Left ventricle myocardium inferior (tissue), 1 donor: Measurements from ENCODE around the gene PDZD4. TPM values are rescaled to one million over a fixed set of nuclear protein-coding genes. Genes with fewer than 3 reads are reported as not detected.
A peak's percentile ranks its signal among the peaks of the same experiment; 100 is the strongest.
"Not testable (repeated sequence)": the region's sequence is repeated elsewhere in the genome, so short reads cannot be mapped to it uniquely, and the experiment has no call there.

ENCODE experiments used
- DNase-seq: peaks from one replicate; pipeline ENCODE4 v3.0.0-alpha.2; 2020
- H3K27ac ChIP-seq: fragments of 200-600 bp; replicated peaks from 2 replicates; pipeline ENCODE4 v1.8.0; 2021
- H3K27me3 ChIP-seq: fragments of 200-600 bp; 2 replicates; pipeline ENCODE4 v1.8.0; 2021; ENCODE audit warnings: low read depth
- H3K36me3 ChIP-seq: fragments of 200-600 bp; 2 replicates; pipeline ENCODE4 v1.8.0; 2021
- H3K4me1 ChIP-seq: fragments of 200-600 bp; 2 replicates; pipeline ENCODE4 v1.8.0; 2021
- H3K4me3 ChIP-seq: fragments of 200-600 bp; 2 replicates; pipeline ENCODE4 v1.8.0; 2021; ENCODE audit warnings: mild to moderate bottlenecking, moderate library complexity
- H3K9me3 ChIP-seq: fragments of 200-600 bp; replicated peaks from 2 replicates; pipeline ENCODE4 v1.8.0; 2021
- intact Hi-C: fragments of 100-400 bp; cut with micrococcal nuclease; formaldehyde crosslinking; loops from one replicate; pipeline ENCODE4 v1.11.0; 2022
- total RNA-seq: library from RNA; stranded (reverse); fragmentation: NEBNext Ultra II Directional; extraction: Animal tissue kit (Norgen Biotek cat#: 25700); gene quantifications from one replicate; pipeline ENCODE4 v1.2.1, GENCODE V29; 2021
- TF ChIP-seq, protein P1 (sequence below): fragments of 200-600 bp; IDR thresholded peaks from 2 replicates; pipeline ENCODE4 v1.8.0; 2021; ENCODE audit warnings: antibody characterized with exemption, mild to moderate bottlenecking, borderline replicate concordance
- donor health status: DM: no; HTN: yes; CAD: no; lungs with severe emphysema.

The PDZD4 gene
- total RNA-seq, 1 donor from 2014 or later, result 4.5 TPM

GRCh38 chrX:153819384-153820040 is 10.8 kb downstream of the PDZD4 start:
- intact Hi-C loops, result no loop called here

DNA sequence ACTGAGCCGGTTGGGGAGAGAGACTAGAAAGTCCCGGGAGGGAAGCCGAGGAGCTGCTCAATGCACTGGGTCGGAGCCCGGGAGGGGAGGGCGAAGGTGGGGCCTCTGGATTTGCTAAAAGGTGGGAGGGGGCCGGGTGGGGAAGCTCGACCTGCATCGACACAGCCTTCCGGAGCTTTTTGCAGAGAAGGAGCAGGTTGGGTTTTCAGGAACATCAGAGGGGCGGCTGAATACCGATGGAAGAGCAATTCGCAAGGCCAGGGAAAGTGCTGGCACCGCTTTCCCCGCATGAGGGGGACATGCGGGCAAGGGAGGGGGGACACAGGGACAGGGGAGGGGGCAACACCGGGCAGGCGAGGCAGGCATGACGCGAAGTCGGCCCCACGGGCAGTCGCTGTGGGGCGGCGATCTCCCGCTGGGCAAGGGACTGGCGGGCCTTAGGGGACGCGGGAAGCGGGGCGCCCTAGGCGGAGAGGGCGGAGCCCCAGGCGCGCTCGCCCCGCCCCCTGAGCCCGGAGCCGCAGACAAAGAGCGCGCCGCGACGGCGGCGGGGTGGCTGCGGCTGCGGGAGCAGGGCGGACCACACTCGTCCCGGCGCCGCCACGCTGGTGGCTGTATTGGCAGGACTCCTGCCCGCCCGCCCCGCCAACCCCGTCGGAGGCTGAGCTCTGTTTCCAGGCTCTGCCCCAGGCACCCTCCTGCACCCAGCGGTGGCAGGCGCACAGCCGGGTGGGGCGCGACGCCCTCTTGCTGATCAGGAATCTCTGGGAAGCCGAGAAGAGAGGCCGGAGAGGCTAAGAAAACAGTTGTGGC is 11.6 kb downstream of the PDZD4 start:
- peak overlapping the region; percentile 61 for H3K27ac ChIP-seq
- no peaks in the 10 kb centered on the region for H3K36me3 ChIP-seq
- H3K9me3 ChIP-seq, result no peaks in the 10 kb centered on the region
- H3K27me3 ChIP-seq, result no peaks in the 10 kb centered on the region
- peaks cover 10% of the 10 kb centered on the region for H3K4me1 ChIP-seq
- peak overlapping the region; percentile 64 for H3K4me3 ChIP-seq
- peak; percentile 41 for DNase-seq
- intact Hi-C loops, result no loop called here
- TF ChIP-seq, protein P1, sequence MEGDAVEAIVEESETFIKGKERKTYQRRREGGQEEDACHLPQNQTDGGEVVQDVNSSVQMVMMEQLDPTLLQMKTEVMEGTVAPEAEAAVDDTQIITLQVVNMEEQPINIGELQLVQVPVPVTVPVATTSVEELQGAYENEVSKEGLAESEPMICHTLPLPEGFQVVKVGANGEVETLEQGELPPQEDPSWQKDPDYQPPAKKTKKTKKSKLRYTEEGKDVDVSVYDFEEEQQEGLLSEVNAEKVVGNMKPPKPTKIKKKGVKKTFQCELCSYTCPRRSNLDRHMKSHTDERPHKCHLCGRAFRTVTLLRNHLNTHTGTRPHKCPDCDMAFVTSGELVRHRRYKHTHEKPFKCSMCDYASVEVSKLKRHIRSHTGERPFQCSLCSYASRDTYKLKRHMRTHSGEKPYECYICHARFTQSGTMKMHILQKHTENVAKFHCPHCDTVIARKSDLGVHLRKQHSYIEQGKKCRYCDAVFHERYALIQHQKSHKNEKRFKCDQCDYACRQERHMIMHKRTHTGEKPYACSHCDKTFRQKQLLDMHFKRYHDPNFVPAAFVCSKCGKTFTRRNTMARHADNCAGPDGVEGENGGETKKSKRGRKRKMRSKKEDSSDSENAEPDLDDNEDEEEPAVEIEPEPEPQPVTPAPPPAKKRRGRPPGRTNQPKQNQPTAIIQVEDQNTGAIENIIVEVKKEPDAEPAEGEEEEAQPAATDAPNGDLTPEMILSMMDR, result no peak

More at GRCh38 chrX:153819384-153820040, 10.8 kb downstream of the PDZD4 start:
- H3K4me3 ChIP-seq, result peak overlapping the region; percentile 64
- H3K4me1 ChIP-seq, result peaks cover 10% of the 10 kb centered on the region
- no peak for DNase-seq
- TF ChIP-seq, protein P1, result no peak
- no peaks in the 10 kb centered on the region for H3K27me3 ChIP-seq
- no peaks in the 10 kb centered on the region for H3K9me3 ChIP-seq
- H3K36me3 ChIP-seq, result no peaks in the 10 kb centered on the region
- H3K27ac ChIP-seq, result peak overlapping the region; percentile 61

GRCh38 chrX:153818064-153818463 is 12.3 kb downstream of the PDZD4 start:
- intact Hi-C loops, DNase-seq, H3K4me1 ChIP-seq, H3K36me3 ChIP-seq, H3K27me3 ChIP-seq, H3K4me3 ChIP-seq, H3K9me3 ChIP-seq, H3K27ac ChIP-seq: not testable (repeated sequence)

DNA sequence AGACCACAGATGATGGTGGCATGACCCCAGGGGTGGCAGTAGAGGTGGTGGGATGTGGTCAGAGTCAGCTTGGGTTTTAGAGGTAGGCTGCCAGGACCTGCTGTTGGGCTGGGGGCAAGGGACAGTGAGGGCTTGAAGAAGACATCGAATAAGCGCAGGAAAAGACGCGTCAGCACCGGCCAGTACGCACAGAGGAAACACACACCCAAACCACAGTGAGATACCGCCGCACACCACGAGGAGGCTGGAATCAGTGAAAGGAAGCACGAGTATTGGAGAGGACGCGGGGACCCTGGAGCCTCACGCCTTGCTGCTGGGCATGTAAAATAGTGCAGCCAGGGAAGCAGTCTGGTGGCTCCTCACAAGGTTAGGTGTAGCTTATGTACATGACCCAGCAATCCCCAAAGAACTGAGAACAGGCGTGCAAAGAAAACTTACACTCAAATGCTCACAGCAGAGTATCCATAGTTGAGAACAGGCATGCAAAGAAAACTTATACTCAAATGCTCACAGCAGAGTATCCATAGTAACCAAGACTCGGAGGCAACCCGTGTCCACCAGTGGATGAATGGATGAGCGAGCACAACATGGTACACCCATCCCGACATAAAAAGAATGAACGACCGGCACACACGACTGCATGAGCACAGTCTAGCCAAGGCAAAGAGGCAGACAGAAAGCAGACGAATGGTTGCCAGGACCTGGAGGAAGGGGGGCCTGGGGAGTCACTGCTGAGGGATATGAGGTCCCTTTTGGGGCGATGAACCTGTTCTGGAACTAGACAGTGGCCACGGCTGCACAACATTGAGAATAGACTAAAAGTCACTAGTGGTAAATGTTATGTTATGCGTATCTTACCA is 13.3 kb downstream of the PDZD4 start:
- H3K27ac ChIP-seq, result no peak overlapping the region
- no peaks in the 10 kb centered on the region for H3K27me3 ChIP-seq
- no peaks in the 10 kb centered on the region for H3K36me3 ChIP-seq
- TF ChIP-seq, protein P1, result no peak
- no peak overlapping the region for H3K4me3 ChIP-seq
- H3K9me3 ChIP-seq, result no peaks in the 10 kb centered on the region
- H3K4me1 ChIP-seq, result peaks cover 10% of the 10 kb centered on the region
- DNase-seq, result no peak
- intact Hi-C loops, result no loop called here

- Histone ChIP-seq H3K27me3 (no peaks in the 10 kb centered on the region), H3K4me1 (peaks cover 10% of the 10 kb centered on the region), H3K9me3 (no peaks in the 10 kb centered on the region), H3K27ac (no peak overlapping the region), H3K4me3 (no peak overlapping the region), H3K36me3 (no peaks in the 10 kb centered on the region)
- TF ChIP-seq, protein P1, result no peak
- intact Hi-C loops, result no loop called here
- no peak for DNase-seq
Measured at GRCh38 chrX:153814591-153815315, 15.6 kb downstream of the PDZD4 start.
